OCI-LY3 (cell line): ENCODE results near the gene RNF11.

Source experiments
- H2AFZ ChIP-seq: fragments of 200-600, 300-600 bp; shearing (Covaris generic); 2 replicates; pipeline ENCODE4 v1.6.0; 2014; ENCODE audit warnings: antibody characterized with exemption, low read depth, low read length
- H3K27ac ChIP-seq: fragments of 200-600, 300-600 bp; sonication (generic); 2 replicates; pipeline ENCODE4 v1.5.1; 2014; ENCODE audit warnings: mild to moderate bottlenecking, low read length, moderate library complexity, mixed read lengths
- H3K27me3 ChIP-seq: fragments of 200-600, 300-600 bp; sonication (generic); 2 replicates; pipeline ENCODE4 v1.6.1; 2014; ENCODE audit warnings: low read depth, low read length, mixed read lengths
- H3K36me3 ChIP-seq: fragments of 200-600, 300-600 bp; sonication (generic); replicated peaks from 2 replicates; pipeline ENCODE3; 2014; ENCODE audit warnings: low read depth, low read length, mixed read lengths
- H3K4me1 ChIP-seq: fragments of 300-600, 200-600 bp; sonication (generic); 2 replicates; pipeline ENCODE4 v1.6.1; 2014; ENCODE audit warnings: low read length, mixed read lengths
- H3K4me2 ChIP-seq: fragments of 200-600, 300-600 bp; sonication (generic); 2 replicates; pipeline ENCODE4 v1.6.1; 2014; ENCODE audit warnings: low read length, mixed read lengths
- H3K4me3 ChIP-seq: fragments of 300-600, 200-600 bp; sonication (generic); 2 replicates; pipeline ENCODE4 v1.5.1; 2014; ENCODE audit warnings: antibody characterized with exemption, mild to moderate bottlenecking, low read length, moderate library complexity
- H3K79me2 ChIP-seq: fragments of 300-600, 200-600 bp; shearing (Covaris generic); 2 replicates; pipeline ENCODE4 v1.6.1; 2014; ENCODE audit warnings: mild to moderate bottlenecking, low read length, mixed read lengths
- H3K9ac ChIP-seq: fragments of 300-600, 200-600 bp; shearing (Covaris generic); 2 replicates; pipeline ENCODE4 v1.6.0; 2014; ENCODE audit warnings: mild to moderate bottlenecking, low read length, moderate library complexity
- H3K9me3 ChIP-seq: fragments of 200-600, 300-600 bp; shearing (Covaris generic); 2 replicates; pipeline ENCODE4 v1.6.1; 2014; ENCODE audit warnings: low read length, mixed read lengths; ENCODE audit not compliant: insufficient read depth
- H4K20me1 ChIP-seq: fragments of 200-600, 300-600 bp; sonication (generic); 2 replicates; pipeline ENCODE4 v1.6.1; 2016; ENCODE audit warnings: low read length, mixed read lengths; ENCODE audit not compliant: insufficient read depth
- CTCF ChIP-seq: fragments of 200-600, 300-600 bp; sonication (generic); IDR thresholded peaks from 2 replicates; pipeline ENCODE4 v1.5.1; 2014; ENCODE audit warnings: antibody characterized with exemption, low read length, low read depth
- EZH2phosphoT487 ChIP-seq: fragments of 200-600 bp; shearing (Covaris generic); IDR thresholded peaks from 2 replicates; pipeline ENCODE4 v1.6.1; 2018; ENCODE audit warnings: antibody characterized with exemption, mixed run types, low read depth

RNF11 gene

GRCh38 chr1:51309291-51309690 is 73.2 kb downstream of the RNF11 start:
- Histone ChIP-seq H3K9ac (no peak overlapping the region), H2AFZ (no peak overlapping the region), H3K27me3 (no peaks in the 10 kb centered on the region), H3K79me2 (no peaks in the 10 kb centered on the region), H3K4me1 (peaks cover 23% of the 10 kb centered on the region), H3K36me3 (no peaks in the 10 kb centered on the region), H3K27ac (no peak overlapping the region), H4K20me1 (no peaks in the 10 kb centered on the region), H3K9me3 (no peaks in the 10 kb centered on the region), H3K4me2 (no peak overlapping the region), H3K4me3 (no peak overlapping the region)
- TF ChIP-seq CTCF, result no peak
- no peak for TF ChIP-seq EZH2phosphoT487

- Histone ChIP-seq H3K27me3 (no peaks in the 10 kb centered on the region), H3K36me3 (no peaks in the 10 kb centered on the region), H3K27ac (no peak overlapping the region), H3K9ac (no peak overlapping the region), H3K4me3 (no peak overlapping the region), H3K79me2 (no peaks in the 10 kb centered on the region), H4K20me1 (no peaks in the 10 kb centered on the region), H2AFZ (no peak overlapping the region), H3K9me3 (no peaks in the 10 kb centered on the region), H3K4me1 (peaks cover 24% of the 10 kb centered on the region), H3K4me2 (no peak overlapping the region)
- no peak for TF ChIP-seq CTCF
- TF ChIP-seq EZH2phosphoT487, result no peak
Measured at GRCh38 chr1:51310871-51311613, 75.0 kb downstream of the RNF11 start.

- Histone ChIP-seq H3K79me2 (no peaks in the 10 kb centered on the region), H3K4me1 (peaks cover 31% of the 10 kb centered on the region), H2AFZ (no peak overlapping the region), H4K20me1 (no peaks in the 10 kb centered on the region), H3K36me3 (no peaks in the 10 kb centered on the region), H3K9me3 (no peaks in the 10 kb centered on the region), H3K4me2 (no peak overlapping the region), H3K9ac (no peak overlapping the region), H3K27ac (no peak overlapping the region), H3K4me3 (no peak overlapping the region), H3K27me3 (no peaks in the 10 kb centered on the region)
- no peak for TF ChIP-seq EZH2phosphoT487
- no peak for TF ChIP-seq CTCF
Measured at GRCh38 chr1:51311826-51312225, 75.8 kb downstream of the RNF11 start.

- no peak for TF ChIP-seq EZH2phosphoT487
- no peak for TF ChIP-seq CTCF
- no peaks in the 10 kb centered on the region for H4K20me1 ChIP-seq
- H3K27ac ChIP-seq, result no peak overlapping the region
- H3K27me3 ChIP-seq, result no peaks in the 10 kb centered on the region
- H3K4me1 ChIP-seq, result peaks cover 31% of the 10 kb centered on the region
- H3K79me2 ChIP-seq, result no peaks in the 10 kb centered on the region
- no peaks in the 10 kb centered on the region for H3K9me3 ChIP-seq
- H3K9ac ChIP-seq, result no peak overlapping the region
- no peak overlapping the region for H3K4me2 ChIP-seq
- H3K36me3 ChIP-seq, result no peaks in the 10 kb centered on the region
- no peak overlapping the region for H3K4me3 ChIP-seq
- no peak overlapping the region for H2AFZ ChIP-seq
Measured at GRCh38 chr1:51312718-51313117, 76.6 kb downstream of the RNF11 start.
